CD8-positive, alpha-beta memory T cell (primary cell): Measurements from ENCODE around the gene SMARCC1. TPM values are rescaled to one million over a fixed set of nuclear protein-coding genes. Genes with fewer than 3 reads are reported as not detected.

Experiments used
- CTCF ChIA-PET: fragments of 350-600 bp; sonication (Branson Sonifier 250); formaldehyde crosslinking; loops from one replicate; lab custom pipeline; 2021; ENCODE audit warnings: antibody characterized with exemption; lab: Charles Lee
- POLR2A ChIA-PET: fragments of 350-600 bp; sonication (Branson Sonifier 250); formaldehyde crosslinking; loops from one replicate; lab custom pipeline; 2021; ENCODE audit warnings: antibody characterized with exemption; lab: Charles Lee
- DNase-seq, 5 donors: peaks; one replicate each; pipeline versions ENCODE4 v3.0.0 to v3.0.0-alpha.2; 2020 to 2022; ENCODE audit warnings: mixed read lengths in 1 of 5
- H3K27ac ChIP-seq: one replicate; pipeline ENCODE4 v1.7.0; 2013; ENCODE audit warnings: low read depth, mild to moderate bottlenecking, low read length, moderate library complexity
- H3K27me3 ChIP-seq: 2 replicates; pipeline ENCODE4 v1.7.0; 2013; ENCODE audit warnings: low read length, mild to moderate bottlenecking; ENCODE audit not compliant: insufficient read depth, poor library complexity, severe bottlenecking
- H3K36me3 ChIP-seq: 2 replicates; pipeline ENCODE4 v1.7.0; 2013; ENCODE audit warnings: mild to moderate bottlenecking, low read length, moderate library complexity; ENCODE audit not compliant: insufficient read depth
- H3K4me1 ChIP-seq: 2 replicates; pipeline ENCODE4 v1.7.0; 2013; ENCODE audit warnings: mild to moderate bottlenecking, low read length, moderate library complexity; ENCODE audit not compliant: insufficient read depth
- H3K4me3 ChIP-seq: 2 replicates; pipeline ENCODE4 v1.7.0; 2013; ENCODE audit warnings: mild to moderate bottlenecking, low read length
- H3K9me3 ChIP-seq: 2 replicates; pipeline ENCODE4 v1.7.0; 2013; ENCODE audit warnings: mild to moderate bottlenecking, low read length
- H3K27ac Mint-ChIP-seq, 8 donors: one replicate each; pipeline ENCODE4 v1.8.0; 2020 to 2021; ENCODE audit warnings: mixed read lengths in 8 of 8, mild to moderate bottlenecking in 6 of 8, inconsistent platforms in 3 of 8, moderate library complexity in 3 of 8
- H3K27me3 Mint-ChIP-seq, 2 donors: one replicate each; pipeline ENCODE4 v1.8.0; 2020 to 2021; ENCODE audit warnings: mixed read lengths in 2 of 2, mild to moderate bottlenecking in 1 of 2, moderate library complexity in 1 of 2
- H3K36me3 Mint-ChIP-seq, 3 donors: one replicate each; pipeline ENCODE4 v1.8.0; 2020 to 2021; ENCODE audit warnings: mixed read lengths in 3 of 3, inconsistent platforms in 1 of 3, mild to moderate bottlenecking in 1 of 3
- H3K4me1 Mint-ChIP-seq, 3 donors: one replicate each; pipeline ENCODE4 v1.8.0; 2020 to 2021; ENCODE audit warnings: mixed read lengths in 3 of 3, inconsistent platforms in 1 of 3, mild to moderate bottlenecking in 1 of 3
- H3K4me3 Mint-ChIP-seq, 7 donors: one replicate each; pipeline ENCODE4 v1.8.0; 2020 to 2021; ENCODE audit warnings: mixed read lengths in 7 of 7, mild to moderate bottlenecking in 6 of 7, moderate library complexity in 4 of 7, inconsistent platforms in 2 of 7
- H3K9me3 Mint-ChIP-seq, 5 donors: one replicate each; pipeline ENCODE4 v1.8.0; 2020 to 2022; ENCODE audit warnings: mixed read lengths in 5 of 5, mild to moderate bottlenecking in 3 of 5, moderate library complexity in 2 of 5, inconsistent platforms in 1 of 5
- polyA plus RNA-seq: library from polyadenylated mRNA; unstranded; fragments of 300-500 nt; fragmentation: Illumina TruSeq; gene quantifications from one replicate; pipeline ENCODE4 v1.2.3, GENCODE V29; 2021
- total RNA-seq, 2 experiments: library from RNA; stranded (reverse); gene quantifications; one replicate each; pipeline ENCODE4 v1.2.3, GENCODE V29; 2021

Gene SMARCC1
- total and polyA plus RNA-seq, 3 experiments from 2014 or later, result 54.6 to 107 (median 100) TPM

DNA sequence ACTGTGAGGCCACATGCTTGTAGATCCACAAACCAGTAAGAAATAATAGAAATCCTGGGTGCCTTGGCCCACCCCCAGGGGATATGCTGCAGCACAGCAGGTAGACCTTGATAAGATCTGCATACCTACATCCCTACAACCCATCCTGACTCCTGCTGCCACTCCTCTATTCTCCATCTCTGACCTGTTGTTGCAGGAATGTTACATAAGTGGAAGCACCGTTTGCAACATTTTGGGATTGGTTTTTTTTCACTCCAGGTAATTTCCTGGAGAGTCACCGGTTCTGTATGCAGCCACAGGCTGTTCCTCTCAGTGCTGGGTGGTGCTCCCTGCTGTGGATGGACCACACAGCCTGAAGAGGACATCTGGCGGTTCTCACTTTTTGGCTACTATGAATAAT is 186.9 kb downstream of the SMARCC1 start:
- no peaks in the 10 kb centered on the region for H3K27me3 Mint-ChIP-seq
- H3K9me3 ChIP-seq, result no peaks in the 10 kb centered on the region
- H3K36me3 Mint-ChIP-seq, result peaks cover 4 to 69% (median 9%) of the 10 kb centered on the region in 3 donors
- ChIA-PET CTCF (no interaction called here), POLR2A (no interaction called here)
- H3K4me1 Mint-ChIP-seq, result peaks cover 0 to 3% (median 0%) of the 10 kb centered on the region in 3 donors
- H3K27ac Mint-ChIP-seq, result peak overlapping the region in 1 of 8 donors; percentile 72
- H3K27me3 ChIP-seq, result no peaks in the 10 kb centered on the region
- no peaks in the 10 kb centered on the region for H3K9me3 Mint-ChIP-seq
- no peak overlapping the region for H3K27ac ChIP-seq
- no peak overlapping the region for H3K4me3 ChIP-seq
- H3K4me1 ChIP-seq, result no peaks in the 10 kb centered on the region
- H3K36me3 ChIP-seq, result peaks cover 9% of the 10 kb centered on the region
- no peak overlapping the region for H3K4me3 Mint-ChIP-seq
- no peak for DNase-seq

DNA sequence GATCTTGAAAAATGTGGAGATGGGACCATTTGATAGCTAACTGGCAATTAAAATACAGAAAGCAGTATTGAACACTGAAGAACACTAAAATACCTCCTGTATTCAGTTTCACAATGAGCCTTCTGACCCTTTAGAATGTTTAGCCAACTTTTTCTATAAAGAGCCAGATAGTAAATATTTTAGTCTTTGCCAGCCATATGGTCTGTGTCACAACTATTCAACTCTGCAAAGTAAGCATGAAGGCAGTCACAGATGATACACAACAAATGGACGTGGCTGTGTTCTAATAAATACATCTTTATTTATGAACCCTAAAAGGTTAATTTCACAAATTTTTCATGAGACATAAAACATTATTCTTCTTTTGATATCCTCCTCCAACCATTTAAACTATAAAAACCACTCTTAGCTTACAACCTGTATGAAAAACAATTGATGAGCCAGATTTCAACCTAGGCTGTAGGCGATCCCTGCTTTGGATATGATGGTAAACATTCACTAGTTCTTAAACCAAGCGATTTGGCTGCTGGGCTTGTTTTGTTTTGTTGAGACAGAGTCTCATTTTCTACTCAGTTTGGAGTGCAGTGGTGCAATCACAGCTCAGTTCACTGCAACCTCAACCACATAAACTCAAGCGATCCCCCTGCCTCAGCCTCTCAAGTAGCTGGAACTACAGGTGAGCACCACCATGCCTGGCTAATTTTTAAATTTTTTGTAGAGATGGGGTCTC is 189.5 kb downstream of the SMARCC1 start:
- Histone ChIP-seq H3K27me3 (no peaks in the 10 kb centered on the region), H3K4me3 (no peak overlapping the region), H3K36me3 (peaks cover 18% of the 10 kb centered on the region), H3K9me3 (no peaks in the 10 kb centered on the region), H3K4me1 (no peaks in the 10 kb centered on the region), H3K27ac (no peak overlapping the region)
- no peaks in the 10 kb centered on the region for H3K27me3 Mint-ChIP-seq
- no peak for DNase-seq
- no peaks in the 10 kb centered on the region for H3K9me3 Mint-ChIP-seq
- CTCF ChIA-PET, result no interaction called here
- H3K27ac Mint-ChIP-seq, result peak overlapping the region in 3 of 8 donors; percentile 35 to 70 (median 51)
- peaks cover 0 to 2% (median 0%) of the 10 kb centered on the region in 3 donors for H3K4me1 Mint-ChIP-seq
- peaks cover 10 to 73% (median 18%) of the 10 kb centered on the region in 3 donors for H3K36me3 Mint-ChIP-seq
- POLR2A ChIA-PET, result no interaction called here
- no peak overlapping the region for H3K4me3 Mint-ChIP-seq

DNA sequence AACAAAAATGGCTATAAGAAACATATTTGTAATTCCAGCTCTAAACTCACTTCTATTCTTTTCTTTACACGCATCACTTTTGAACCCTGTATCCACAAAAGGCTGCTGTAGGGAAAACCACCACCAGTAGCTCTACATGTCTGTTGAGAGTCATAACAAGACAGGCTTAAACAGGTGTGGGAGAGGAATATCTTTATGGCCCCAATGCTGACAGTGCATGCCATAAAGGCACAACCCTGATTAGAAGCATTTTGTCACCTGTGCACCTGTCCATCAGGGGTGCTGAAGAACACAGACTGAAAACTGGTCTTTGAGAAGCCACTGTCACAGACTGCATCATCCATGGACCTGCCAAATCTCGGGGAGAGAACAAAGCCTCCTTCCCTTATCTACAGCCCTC is 191.5 kb downstream of the SMARCC1 start:
- no peaks in the 10 kb centered on the region for H3K27me3 Mint-ChIP-seq
- Histone ChIP-seq H3K27ac (no peak overlapping the region), H3K36me3 (peaks cover 18% of the 10 kb centered on the region), H3K27me3 (no peaks in the 10 kb centered on the region), H3K4me3 (no peak overlapping the region), H3K4me1 (no peaks in the 10 kb centered on the region), H3K9me3 (no peaks in the 10 kb centered on the region)
- no peak for DNase-seq
- H3K4me1 Mint-ChIP-seq, result no peaks in the 10 kb centered on the region
- POLR2A ChIA-PET, result no interaction called here
- no peaks in the 10 kb centered on the region for H3K9me3 Mint-ChIP-seq
- CTCF ChIA-PET, result no interaction called here
- peak overlapping the region in 2 of 8 donors; percentile 13 to 70 for H3K27ac Mint-ChIP-seq
- peaks cover 12 to 80% (median 20%) of the 10 kb centered on the region in 3 donors for H3K36me3 Mint-ChIP-seq
- H3K4me3 Mint-ChIP-seq, result no peak overlapping the region

DNA sequence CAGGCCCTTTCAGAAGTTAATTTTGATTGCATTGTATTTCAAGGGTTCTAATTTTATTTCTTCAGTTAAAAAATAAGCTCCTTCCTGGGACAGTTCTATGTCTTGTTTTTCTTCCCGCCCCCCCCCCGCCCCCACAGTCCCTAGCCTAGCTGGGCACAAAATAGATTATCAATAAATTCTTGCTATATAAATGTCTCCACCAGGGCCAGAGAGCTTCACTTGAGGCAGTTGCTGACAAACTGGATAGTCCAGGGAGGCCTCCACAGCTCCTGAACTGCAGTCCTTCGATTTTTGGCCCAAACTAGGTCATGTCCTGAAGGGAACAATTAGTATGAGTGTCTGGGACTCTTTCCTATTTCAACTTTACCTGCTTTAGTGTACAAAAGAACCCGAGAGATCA is 193.1 kb downstream of the SMARCC1 start:
- Histone ChIP-seq H3K36me3 (peaks cover 18% of the 10 kb centered on the region), H3K9me3 (no peaks in the 10 kb centered on the region), H3K4me3 (no peak overlapping the region), H3K4me1 (no peaks in the 10 kb centered on the region), H3K27ac (no peak overlapping the region), H3K27me3 (no peaks in the 10 kb centered on the region)
- H3K27me3 Mint-ChIP-seq, result no peaks in the 10 kb centered on the region
- CTCF ChIA-PET, result no interaction called here
- no peaks in the 10 kb centered on the region for H3K9me3 Mint-ChIP-seq
- peak overlapping the region in 2 of 8 donors; percentile 16 to 92 for H3K27ac Mint-ChIP-seq
- no peak overlapping the region for H3K4me3 Mint-ChIP-seq
- H3K36me3 Mint-ChIP-seq, result peaks cover 8 to 71% (median 16%) of the 10 kb centered on the region in 3 donors
- DNase-seq, result no peak
- POLR2A ChIA-PET, result no interaction called here
- no peaks in the 10 kb centered on the region for H3K4me1 Mint-ChIP-seq

DNA sequence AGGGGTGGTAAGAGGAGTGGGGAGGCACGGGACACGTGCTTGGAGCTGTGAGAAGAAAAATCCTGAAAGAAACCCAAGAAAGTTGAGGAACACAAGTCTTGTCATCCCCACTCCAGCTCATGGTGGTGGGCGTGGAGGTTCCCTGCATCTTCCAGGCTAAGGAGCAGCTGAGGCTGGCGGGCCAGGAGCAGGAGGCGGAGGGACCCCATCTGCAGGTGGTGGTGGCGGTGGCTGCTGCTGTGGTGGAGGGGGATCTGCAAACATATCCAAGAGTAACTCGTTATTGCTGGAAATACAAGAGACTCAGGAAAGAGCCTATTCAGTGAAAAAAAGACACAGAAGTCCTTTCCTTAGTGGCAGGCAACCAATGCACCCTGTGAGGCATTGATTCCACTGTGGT is 193.6 kb downstream of the SMARCC1 start:
- no peak for DNase-seq
- H3K27me3 Mint-ChIP-seq, result no peaks in the 10 kb centered on the region
- H3K36me3 Mint-ChIP-seq, result peaks cover 8 to 66% (median 16%) of the 10 kb centered on the region in 3 donors
- Histone ChIP-seq H3K9me3 (no peaks in the 10 kb centered on the region), H3K27me3 (no peaks in the 10 kb centered on the region), H3K27ac (no peak overlapping the region), H3K4me3 (no peak overlapping the region), H3K4me1 (no peaks in the 10 kb centered on the region), H3K36me3 (peaks cover 18% of the 10 kb centered on the region)
- CTCF ChIA-PET, result no interaction called here
- H3K4me1 Mint-ChIP-seq, result no peaks in the 10 kb centered on the region
- no peak overlapping the region for H3K27ac Mint-ChIP-seq
- H3K4me3 Mint-ChIP-seq, result no peak overlapping the region
- POLR2A ChIA-PET, result no interaction called here
- H3K9me3 Mint-ChIP-seq, result no peaks in the 10 kb centered on the region

DNA sequence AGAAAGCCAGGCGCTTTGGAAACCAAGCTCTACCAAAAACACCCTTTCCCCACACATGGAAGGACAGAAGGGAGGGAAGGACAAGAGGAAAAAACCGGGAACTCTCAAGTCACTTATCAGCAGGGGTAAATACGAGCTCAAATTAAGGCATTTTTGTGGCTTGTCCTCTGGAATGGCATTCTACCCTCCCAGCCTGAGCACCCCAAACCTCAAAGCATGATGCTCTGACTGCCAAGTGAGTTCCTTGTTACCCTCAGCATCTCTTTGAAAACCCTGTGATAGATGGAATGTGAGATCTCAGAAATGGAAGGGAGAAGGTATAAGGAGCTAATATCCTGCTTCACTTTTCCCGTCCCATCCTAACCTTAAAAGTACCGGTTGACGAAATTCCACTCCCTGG is 194.9 kb downstream of the SMARCC1 start:
- POLR2A ChIA-PET, result interaction anchor here (0.6 kb wide), 2 partner anchors 27 to 57 kb away, joined by 7 read pairs; no protein-coding TSS in a partner anchor
- no peak overlapping the region for H3K27ac ChIP-seq
- peaks cover 18% of the 10 kb centered on the region for H3K36me3 ChIP-seq
- no peaks in the 10 kb centered on the region for H3K9me3 Mint-ChIP-seq
- H3K27me3 ChIP-seq, result no peaks in the 10 kb centered on the region
- no peaks in the 10 kb centered on the region for H3K9me3 ChIP-seq
- no peaks in the 10 kb centered on the region for H3K4me1 ChIP-seq
- no peaks in the 10 kb centered on the region for H3K27me3 Mint-ChIP-seq
- H3K27ac Mint-ChIP-seq, result peak overlapping the region in 2 of 8 donors; percentile 44 to 46
- no peak for DNase-seq
- peaks cover 8 to 59% (median 16%) of the 10 kb centered on the region in 3 donors for H3K36me3 Mint-ChIP-seq
- H3K4me3 ChIP-seq, result no peak overlapping the region
- H3K4me3 Mint-ChIP-seq, result no peak overlapping the region
- CTCF ChIA-PET, result no interaction called here
- no peaks in the 10 kb centered on the region for H3K4me1 Mint-ChIP-seq

DNA sequence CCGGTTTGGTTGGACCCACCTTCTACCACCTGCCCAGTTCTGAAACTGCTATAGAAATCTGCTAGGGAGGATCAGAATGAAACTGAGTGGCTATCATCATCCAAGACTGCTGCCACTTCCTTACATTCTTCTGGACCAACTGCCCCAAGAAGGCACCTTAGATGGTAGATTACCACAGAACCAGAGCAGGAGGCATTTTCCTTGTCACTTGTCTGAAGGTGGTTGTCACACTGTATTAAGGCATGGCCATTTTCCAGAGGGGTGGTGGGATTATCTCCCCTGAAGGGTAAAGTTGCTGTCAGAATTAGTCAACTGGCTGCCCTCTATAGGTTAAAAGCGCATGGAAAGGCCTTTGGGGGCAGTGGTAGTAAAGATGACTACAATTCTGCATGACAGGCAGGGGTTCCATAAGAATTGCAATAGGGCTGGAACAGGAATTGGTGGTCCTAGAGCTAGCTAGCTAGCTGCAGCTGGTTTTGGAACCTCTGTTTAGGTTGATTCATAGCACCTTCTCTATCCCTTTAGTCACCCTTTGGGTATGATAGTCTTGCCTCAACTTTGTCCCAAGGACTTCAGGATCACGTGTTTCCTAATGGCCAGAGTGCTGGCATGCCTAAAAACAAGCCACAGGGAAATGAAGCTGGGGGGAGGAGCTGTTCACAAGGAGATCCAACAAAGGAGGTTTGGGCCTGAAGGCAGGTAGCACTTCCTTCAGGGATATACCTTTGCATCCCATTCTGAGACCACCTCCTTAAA is 198.2 kb downstream of the SMARCC1 start:
- H3K4me1 Mint-ChIP-seq, result peaks cover 0 to 3% (median 1%) of the 10 kb centered on the region in 3 donors
- H3K36me3 Mint-ChIP-seq, result peaks cover 5 to 29% (median 10%) of the 10 kb centered on the region in 3 donors
- H3K9me3 Mint-ChIP-seq, result peaks cover 0 to 2% (median 0%) of the 10 kb centered on the region in 5 donors
- H3K27me3 ChIP-seq, result peaks cover 7% of the 10 kb centered on the region
- POLR2A ChIA-PET, result no interaction called here
- CTCF ChIA-PET, result no interaction called here
- H3K4me1 ChIP-seq, result no peaks in the 10 kb centered on the region
- no peak for DNase-seq
- peak overlapping the region in 2 of 8 donors; percentile 38 to 67 for H3K27ac Mint-ChIP-seq
- peaks cover 2 to 12% of the 10 kb centered on the region in 2 donors for H3K27me3 Mint-ChIP-seq
- no peaks in the 10 kb centered on the region for H3K36me3 ChIP-seq
- H3K4me3 ChIP-seq, result no peak overlapping the region
- no peak overlapping the region for H3K4me3 Mint-ChIP-seq
- H3K27ac ChIP-seq, result no peak overlapping the region
- H3K9me3 ChIP-seq, result no peaks in the 10 kb centered on the region

DNA sequence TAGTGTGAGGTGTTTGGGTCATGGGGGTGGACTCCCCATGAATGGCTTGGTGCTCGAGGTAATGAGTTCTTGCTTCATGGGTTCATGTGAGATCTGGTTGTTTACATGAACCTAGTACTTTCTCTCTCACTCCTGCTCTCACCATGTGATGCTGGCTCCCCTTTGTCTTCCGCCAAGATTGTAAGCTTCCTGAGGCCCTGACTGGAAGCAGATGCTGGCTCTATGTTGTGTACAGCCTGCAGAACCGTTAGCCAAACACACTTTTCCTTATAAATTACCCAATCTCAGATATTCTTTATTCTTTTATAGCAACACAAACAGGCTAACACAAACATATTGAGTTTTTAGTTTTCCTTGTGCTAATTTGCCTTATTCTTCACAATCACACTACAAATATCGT is 199.9 kb downstream of the SMARCC1 start:
- Mint-ChIP-seq H3K9me3 (peaks cover 0 to 2% (median 0%) of the 10 kb centered on the region in 5 donors), H3K27ac (peak overlapping the region in 1 of 8 donors; percentile 28), H3K4me1 (peaks cover 0 to 3% (median 1%) of the 10 kb centered on the region in 3 donors), H3K4me3 (peak overlapping the region in 1 of 7 donors; percentile 48), H3K36me3 (peaks cover 0 to 13% (median 6%) of the 10 kb centered on the region in 3 donors), H3K27me3 (peaks cover 2 to 16% of the 10 kb centered on the region in 2 donors)
- H3K27ac ChIP-seq, result no peak overlapping the region
- DNase-seq, result no peak
- H3K27me3 ChIP-seq, result peaks cover 14% of the 10 kb centered on the region
- ChIA-PET CTCF (no interaction called here), POLR2A (no interaction called here)
- H3K9me3 ChIP-seq, result no peaks in the 10 kb centered on the region
- peaks cover 3% of the 10 kb centered on the region for H3K4me1 ChIP-seq
- H3K36me3 ChIP-seq, result no peaks in the 10 kb centered on the region
- no peak overlapping the region for H3K4me3 ChIP-seq
